Suprapubic skin (tissue), 4 donors: ENCODE results near the gene YKT6.

Source experiments
- EP300 ChIP-seq: sonication (generic); formaldehyde crosslinking; IDR thresholded peaks from one replicate; pipeline ENCODE4 v1.6.1; 2017; ENCODE audit warnings: antibody characterized with exemption
- POLR2A ChIP-seq, 2 donors: fragments of 450-650 bp; IDR thresholded peaks; one replicate each; pipeline ENCODE4 v1.6.1; 2017; ENCODE audit warnings: antibody characterized with exemption in 2 of 2, mild to moderate bottlenecking in 2 of 2, moderate library complexity in 2 of 2
- POLR2AphosphoS5 ChIP-seq, 3 donors: sonication (generic); formaldehyde crosslinking; IDR thresholded peaks; one replicate each; pipeline ENCODE4 v1.6.1; 2017; ENCODE audit warnings: antibody characterized with exemption in 3 of 3
- TF ChIP-seq, protein P1 (sequence below), 2 donors: fragments of 200-600 bp in 1 of 2; fragments of 450-650 bp in 1 of 2; sonication (generic) in 1 of 2; IDR thresholded peaks; one replicate each; pipeline ENCODE4 v1.5.1; 2016 to 2019; ENCODE audit warnings: antibody characterized with exemption in 2 of 2, mild to moderate bottlenecking in 1 of 2, moderate library complexity in 1 of 2

DNA sequence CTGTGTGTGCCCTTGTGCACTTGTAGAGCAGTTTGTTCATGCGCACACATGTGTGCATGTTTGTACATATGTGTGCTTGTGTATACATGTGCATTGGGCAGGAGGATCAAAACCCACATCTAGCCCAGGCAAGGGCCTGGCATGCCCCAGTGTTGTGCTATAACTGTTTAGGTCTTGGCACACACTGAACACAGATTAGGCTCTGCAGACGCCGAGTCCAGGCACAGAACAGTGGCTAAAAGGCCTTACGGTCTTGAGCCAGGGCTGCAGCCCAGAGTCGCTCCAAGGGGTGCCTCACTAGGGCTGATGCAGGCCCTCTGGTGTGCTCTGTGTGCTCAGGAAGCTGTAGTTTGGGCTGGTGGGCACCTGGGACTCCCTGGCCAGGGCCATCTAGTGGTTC lies 55.7 kb downstream of the YKT6 start:
- TF ChIP-seq, protein P1, sequence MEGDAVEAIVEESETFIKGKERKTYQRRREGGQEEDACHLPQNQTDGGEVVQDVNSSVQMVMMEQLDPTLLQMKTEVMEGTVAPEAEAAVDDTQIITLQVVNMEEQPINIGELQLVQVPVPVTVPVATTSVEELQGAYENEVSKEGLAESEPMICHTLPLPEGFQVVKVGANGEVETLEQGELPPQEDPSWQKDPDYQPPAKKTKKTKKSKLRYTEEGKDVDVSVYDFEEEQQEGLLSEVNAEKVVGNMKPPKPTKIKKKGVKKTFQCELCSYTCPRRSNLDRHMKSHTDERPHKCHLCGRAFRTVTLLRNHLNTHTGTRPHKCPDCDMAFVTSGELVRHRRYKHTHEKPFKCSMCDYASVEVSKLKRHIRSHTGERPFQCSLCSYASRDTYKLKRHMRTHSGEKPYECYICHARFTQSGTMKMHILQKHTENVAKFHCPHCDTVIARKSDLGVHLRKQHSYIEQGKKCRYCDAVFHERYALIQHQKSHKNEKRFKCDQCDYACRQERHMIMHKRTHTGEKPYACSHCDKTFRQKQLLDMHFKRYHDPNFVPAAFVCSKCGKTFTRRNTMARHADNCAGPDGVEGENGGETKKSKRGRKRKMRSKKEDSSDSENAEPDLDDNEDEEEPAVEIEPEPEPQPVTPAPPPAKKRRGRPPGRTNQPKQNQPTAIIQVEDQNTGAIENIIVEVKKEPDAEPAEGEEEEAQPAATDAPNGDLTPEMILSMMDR (IDR thresholded peaks at IDR 0.05): no peak
- TF ChIP-seq POLR2A (IDR thresholded peaks at IDR 0.05) (no peak), POLR2AphosphoS5 (IDR thresholded peaks at IDR 0.05) (no peak), EP300 (no peak)
